ENCODE data around the gene IGFBPL1.

DNA sequence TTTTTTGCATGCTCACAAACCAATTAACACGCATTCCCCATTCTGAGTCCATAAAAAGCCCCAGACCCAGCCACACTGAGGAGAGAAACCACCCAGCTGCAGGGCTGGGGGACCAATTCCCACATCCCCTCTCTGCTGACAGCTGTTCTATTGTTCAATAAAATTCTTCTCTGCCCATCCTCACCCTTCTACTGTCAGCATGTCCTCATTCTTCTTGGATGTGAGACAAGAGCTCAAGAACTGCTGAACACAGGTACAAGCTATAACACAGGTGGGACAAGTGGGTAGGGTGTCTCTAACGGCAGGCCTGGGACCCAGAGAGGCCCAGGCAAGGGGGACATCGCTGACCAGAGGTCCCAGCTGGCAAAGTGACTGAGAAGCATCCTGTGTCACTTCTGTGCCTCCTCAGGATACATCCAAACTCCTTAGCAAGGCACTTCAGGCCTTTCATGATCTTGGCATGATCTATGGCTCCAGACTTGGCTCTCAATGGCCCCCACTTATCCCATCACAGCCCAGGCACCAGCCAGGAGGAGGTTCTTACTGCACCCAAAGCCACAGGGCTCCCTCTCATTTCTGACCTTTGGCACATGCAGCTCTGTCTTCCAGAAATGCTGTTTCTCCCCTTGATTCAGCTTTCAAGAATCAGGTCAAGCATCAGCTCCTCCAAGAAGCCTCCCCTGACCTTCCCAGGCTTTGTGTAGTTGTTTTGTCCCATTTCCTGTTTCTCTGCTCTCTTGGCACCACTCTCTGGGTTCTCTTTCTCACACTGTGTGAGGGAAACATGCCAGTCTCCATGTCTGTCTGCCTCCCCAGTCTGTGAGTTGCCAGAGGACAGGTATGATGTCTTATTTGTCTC, 39.0 kb downstream of the IGFBPL1 start:
- no peak for TF ChIP-seq CTCF (IDR thresholded peaks at IDR 0.05)
- TF ChIP-seq EP300 (IDR thresholded peaks at IDR 0.05), result no peak
- TF ChIP-seq POLR2A (IDR thresholded peaks at IDR 0.05), result no peak
